Activated T-cell treated with anti-CD3 and anti-CD28 coated beads, Interleukin-2, amount 50 U/mL, for 1 hour (primary cell): ENCODE results near the gene RCOR1.

Experiments used
- DNase-seq: peaks from one replicate; pipeline ENCODE4 v3.0.0-alpha.2; 2020

RCOR1 gene

DNA sequence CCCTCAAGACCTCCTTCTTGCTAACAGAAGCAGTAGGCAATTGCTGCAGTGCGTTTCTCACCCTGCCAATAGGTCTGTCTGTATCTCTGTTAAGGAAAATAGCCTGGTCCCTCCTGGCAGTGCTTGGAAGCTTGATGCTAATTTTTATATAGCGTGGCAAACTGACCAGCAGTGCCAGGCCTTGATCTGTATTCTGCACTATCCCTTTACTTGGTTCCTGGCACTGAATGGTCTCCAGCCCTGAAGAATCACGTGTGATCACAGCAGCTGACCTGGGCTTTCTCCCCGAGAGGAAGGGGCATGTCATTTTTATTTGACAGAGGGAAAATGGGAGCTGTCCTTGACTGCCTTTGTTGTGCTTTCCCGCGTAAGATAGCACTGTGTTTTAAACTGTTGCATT is 136.1 kb downstream of the RCOR1 start:
- DNase-seq, result no peak

GRCh38 chr14:102729268-102729667 is 136.8 kb downstream of the RCOR1 start:
- no peak for DNase-seq

DNA sequence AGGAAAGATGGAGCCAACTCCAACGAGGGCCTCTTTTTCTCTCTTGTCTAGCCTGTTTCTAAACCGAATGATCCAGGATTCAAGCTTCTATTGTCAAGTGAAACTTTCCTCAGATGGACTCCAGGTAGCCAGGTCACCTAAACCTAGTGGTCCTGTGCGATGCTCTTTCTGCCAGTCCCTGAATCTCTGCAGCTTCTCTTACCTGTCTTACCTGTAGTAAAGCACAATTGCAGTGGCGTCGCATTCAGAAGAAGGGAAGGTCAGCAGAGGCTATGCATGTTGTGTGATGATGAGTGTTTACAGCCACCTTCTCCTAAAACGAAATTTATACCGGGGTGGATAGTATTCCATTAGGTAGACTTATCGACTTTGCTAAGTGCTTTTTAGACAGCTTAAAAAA is 137.4 kb downstream of the RCOR1 start:
- DNase-seq, result no peak

DNA sequence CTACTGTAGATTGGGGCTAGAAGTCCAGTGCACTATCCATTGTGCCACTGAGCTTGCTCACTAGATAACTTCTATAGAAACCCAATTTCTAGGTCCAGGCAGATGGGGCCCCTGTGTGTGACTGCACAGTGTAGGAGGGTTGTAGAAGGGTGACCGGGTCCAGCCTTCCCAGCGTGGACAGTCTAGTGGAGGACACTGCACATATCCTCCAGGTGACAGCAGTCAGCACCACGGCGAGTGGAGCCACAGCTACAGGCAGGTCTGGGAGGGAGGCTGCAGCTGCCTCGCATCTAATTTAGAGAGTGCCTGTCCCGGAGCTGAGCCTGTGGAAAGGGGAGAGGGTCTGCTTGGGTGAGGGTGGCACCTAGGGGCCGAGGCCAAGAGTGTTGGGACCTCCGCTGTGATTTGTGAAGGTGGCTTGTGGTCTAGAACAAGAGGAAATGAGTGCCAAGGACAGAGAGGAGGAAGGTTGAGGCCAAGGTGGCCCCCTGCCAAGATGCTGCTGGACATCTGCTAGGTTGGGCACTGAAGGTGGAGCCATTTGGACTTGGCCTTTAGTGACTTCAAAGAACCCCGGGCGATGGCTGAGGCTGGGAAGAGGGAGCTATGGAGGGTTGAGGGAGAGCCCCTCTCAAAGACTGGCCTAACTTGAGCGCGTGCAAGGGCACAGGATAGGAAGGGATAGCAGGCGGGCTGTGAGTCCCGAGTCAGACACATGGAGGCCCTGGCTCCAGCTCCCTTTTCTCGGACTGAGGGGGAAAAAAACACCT is 138.8 kb downstream of the RCOR1 start:
- peak; percentile 14 for DNase-seq

DNA sequence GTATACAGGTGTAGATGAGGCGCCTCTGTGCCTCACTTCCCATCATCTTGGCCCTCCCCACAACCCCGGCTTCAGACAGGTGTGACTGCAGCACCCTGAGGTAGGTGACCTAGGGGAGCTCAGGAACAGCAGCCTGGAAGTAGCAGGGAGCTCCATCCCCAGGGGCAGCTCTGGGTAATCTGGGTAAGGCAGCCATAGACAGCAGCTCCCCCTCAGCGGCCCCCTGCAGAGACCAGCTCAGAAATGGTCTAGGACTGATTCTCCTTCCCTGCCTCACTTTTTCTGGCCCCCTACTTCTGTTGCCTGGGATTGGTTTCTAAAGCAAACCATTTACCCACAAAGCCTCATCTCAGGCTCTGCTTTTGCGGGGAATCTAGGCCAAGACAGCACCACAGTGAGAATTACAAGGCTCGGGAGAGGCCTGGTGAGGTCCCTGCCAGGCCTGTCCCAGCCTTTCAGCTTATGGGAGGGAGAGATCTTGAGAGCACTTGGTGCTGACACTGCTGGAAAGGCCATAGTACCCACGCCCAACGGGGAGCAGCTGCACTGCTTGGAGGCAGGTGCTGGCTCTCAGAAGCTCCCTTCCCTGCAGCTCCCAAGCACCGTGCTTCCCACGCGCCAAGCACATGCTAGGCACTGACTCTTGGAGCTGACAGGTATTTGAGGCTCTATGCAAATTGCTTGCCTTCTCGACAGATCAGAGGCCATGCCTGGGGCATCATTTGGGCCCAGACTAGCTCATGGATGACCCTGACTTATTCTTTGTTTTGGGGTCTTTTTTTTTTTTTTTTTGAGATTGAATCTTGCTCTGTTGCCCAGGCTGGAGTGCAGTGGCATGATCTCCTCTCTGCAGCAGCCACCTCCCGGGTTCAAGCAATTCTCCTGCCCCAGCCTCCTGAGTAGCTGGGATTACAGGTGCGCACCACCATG is 139.7 kb downstream of the RCOR1 start:
- peak; percentile 16 for DNase-seq

- peak; percentile 14 for DNase-seq
Observed at GRCh38 chr14:102732924-102733323, 140.5 kb downstream of the RCOR1 start.

- DNase-seq, result peak; percentile 14
Observed at GRCh38 chr14:102733326-102733725, 140.9 kb downstream of the RCOR1 start.

DNA sequence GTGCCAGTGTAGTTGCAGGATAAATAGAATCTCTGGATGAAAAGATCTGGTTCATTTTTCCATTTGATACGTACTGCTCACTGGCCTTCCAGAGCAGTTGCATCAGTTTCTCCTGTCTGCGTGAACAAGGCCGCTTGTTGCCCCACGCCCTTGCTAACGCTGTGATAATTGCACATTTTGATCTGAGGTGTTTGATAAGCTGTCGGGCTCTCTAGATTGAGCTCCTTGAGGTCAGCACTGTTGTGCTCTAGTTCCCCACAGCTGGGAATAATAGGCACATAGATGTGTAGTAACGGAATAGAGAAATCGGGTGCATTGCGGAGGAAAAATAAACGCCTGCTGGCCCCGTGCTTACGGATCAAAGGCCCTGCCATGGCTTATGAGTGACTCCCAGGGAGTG is 142.0 kb downstream of the RCOR1 start:
- DNase-seq, result peak; percentile 14

DNA sequence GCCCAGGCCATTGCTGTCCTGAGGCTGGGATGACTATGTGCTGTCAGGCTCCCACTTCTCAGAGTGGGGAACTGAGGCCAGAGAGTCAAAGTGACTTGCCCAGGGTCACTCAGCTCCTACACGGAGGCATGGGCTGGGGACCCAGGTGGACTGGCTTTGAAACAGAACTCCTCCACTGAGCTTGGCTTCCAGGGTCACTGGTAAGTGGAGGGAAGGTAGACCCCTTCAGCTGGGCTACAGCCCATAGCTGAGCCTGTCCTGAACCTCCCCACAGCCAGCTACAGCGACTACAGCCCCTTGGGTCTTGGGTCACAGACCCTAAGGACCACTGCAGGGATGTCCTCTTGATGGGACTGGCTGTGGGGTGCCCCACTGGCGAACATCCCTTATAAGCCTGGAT is 144.5 kb downstream of the RCOR1 start:
- peak; percentile 16 for DNase-seq

DNA sequence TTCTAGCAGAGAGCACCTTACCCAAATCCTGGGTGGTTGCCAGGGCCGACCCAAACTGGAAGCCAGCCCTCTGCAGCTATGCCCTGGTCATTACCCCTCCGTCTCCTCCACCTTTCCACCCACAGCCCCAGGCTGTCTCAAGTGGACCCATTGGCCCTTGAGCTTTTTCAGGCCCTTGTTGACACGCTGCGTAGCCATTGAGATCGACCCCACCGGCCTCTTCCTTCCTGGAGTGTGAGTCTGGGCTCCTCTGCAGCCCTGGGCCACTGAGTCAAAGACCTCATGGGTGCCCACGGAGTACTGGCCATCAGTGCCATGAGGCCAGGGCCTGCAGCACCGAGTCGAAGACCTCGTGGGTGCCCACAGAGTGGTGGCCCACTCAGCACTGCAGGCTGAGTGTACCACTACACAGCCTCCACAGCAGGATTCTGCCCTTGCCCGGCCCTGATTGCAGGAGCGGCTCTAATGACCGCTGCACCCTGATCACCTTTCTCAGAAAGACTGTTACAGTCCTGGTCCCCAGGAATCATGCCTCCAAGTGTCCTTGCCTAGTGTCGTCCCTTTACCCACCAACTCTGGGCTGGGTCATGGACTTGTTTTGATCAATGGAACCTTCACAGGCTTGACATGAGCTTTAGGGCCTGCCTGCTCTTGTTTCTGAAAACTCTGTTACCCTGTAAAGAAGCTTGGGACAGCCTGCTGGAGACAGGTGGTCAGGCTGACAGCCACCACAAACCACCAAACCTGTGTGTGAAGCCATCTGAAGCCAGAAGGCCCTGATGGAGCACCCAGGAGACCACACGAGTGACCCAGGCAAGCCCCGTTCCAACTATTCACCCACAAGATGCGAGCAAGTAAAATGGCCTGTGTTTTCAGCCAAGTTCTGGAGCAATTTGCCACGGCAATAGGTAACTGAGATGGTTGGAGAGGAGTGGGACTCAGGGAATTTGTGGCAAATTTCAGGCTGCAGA is 145.2 kb downstream of the RCOR1 start:
- DNase-seq, result peak; percentile 16

GRCh38 chr14:102738373-102739189 is 146.1 kb downstream of the RCOR1 start:
- DNase-seq, result no peak

GRCh38 chr14:102739190-102739469 is 146.7 kb downstream of the RCOR1 start:
- DNase-seq, result no peak

- DNase-seq, result no peak
Observed at GRCh38 chr14:102746634-102747438, 154.4 kb downstream of the RCOR1 start.

DNA sequence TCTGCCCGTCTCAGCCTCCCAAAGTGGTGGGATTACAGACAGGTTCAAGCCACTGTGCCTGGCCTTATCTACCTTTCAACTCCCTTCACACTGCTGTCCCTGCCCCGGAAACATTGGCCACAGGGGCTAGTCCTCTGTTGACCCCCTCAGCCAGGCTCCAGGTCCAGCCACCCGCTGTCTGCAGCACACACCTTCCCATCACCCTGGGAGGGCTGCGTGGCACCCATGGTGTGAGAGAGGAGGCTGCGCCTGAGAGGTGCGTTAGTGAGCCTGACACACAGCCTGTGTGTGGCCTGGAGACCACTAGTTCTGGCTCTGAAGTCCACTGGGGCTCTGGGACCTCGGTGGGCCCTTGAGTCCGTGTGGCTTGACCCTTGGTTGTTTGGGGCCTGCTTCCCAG is 156.4 kb downstream of the RCOR1 start:
- DNase-seq, result no peak

GRCh38 chr14:102749393-102750305 is 157.2 kb downstream of the RCOR1 start:
- no peak for DNase-seq

- no peak for DNase-seq
Observed at GRCh38 chr14:102750376-102750775, 157.9 kb downstream of the RCOR1 start.

GRCh38 chr14:102751088-102751487 is 158.6 kb downstream of the RCOR1 start:
- no peak for DNase-seq

DNA sequence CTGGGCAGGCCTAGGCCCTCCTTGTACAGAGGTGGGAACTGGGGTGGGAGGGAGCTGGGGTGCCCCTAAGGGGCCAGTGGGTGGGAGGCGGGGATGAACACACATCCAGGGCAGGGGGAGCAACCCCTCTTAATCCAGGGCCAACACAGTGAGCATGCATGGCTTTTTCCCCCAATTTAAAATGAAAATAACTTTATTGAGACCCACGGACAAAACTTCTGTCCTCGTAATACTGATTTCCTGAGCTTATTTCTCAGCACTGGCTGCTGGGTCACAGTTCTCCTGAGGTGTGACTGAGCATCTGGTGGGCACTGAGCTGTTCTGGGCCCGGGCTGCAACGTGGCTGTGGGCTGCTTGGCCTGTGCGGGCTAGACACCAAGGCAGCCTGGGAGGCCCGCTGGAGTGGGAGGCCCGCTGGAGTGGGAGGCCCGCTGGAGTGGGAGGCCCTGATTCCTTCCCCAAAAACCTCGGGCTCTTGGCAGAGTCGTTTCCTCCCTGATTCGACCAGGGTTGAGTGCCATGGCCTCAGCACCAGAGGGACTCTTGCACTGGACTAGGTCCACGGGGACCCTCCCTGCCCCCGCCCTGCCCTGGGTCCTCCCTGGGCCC is 159.9 kb downstream of the RCOR1 start:
- DNase-seq, result no peak

DNA sequence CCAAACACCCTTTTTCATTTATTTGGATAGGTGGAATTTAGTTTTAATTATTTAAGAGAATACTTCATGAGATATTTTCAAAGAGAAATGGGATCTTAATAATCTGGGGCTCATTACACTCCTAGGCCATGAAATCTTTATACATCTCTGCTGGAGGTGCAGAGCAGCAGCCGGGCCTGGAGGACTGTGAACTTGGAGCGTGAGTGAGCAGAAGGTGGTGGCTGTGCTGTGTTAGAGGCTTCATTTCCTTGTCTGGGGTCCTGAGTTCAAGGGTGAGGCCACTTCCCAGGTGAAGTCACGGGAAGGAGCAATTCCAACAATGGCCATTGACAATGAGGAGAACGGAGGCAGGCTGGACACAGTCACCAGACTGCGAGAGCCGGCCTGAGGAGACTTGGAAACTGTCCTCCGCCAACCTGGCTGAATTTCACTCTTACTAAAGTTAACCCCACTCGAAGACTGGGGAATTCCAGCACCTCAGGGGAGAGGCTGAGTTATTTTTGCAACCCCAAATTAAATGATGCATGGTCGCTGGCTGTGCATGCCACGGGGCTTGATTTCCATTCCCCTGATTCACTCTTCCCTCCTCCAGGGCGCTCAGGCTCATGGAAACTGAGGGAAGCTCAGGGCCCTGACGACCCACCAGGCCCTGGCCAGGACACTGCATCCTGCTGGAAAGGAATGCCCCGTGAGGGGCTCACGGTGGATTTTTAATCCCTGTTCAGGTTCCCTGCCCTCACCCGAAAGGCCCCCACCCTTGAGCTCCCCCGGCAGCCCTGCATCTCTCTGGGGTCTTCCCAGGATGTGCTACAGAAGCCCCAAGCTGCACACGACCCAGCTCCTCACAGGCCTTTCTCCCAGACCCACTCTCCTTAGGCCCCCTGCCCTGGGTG is 162.2 kb downstream of the RCOR1 start:
- DNase-seq, result no peak
